ENCODE data around the gene CLNK.

- TF ChIP-seq CTCF (IDR thresholded peaks at IDR 0.05; ENCODE audit: low read depth, low read length) (no peak), EZH2phosphoT487 (IDR thresholded peaks at IDR 0.05; ENCODE audit: low read depth) (no peak)
Measured at GRCh38 chr4:10554121-10554520, 130.4 kb downstream of the CLNK start.

Data from OCI-LY3 (cell line).